GM23338 (cell line): ENCODE results near the gene MAGEA9B. TPM values are rescaled to one million over a fixed set of nuclear protein-coding genes. Genes with fewer than 3 reads are reported as not detected.

ENCODE experiments used
- ATAC-seq: fragments of 200-7000 bp; cut with Tn5 transposase; 3 replicates; pipeline ENCODE4 v1.9.1; 2020
- DNase-seq: peaks from one replicate; pipeline ENCODE4 v3.0.0-alpha.2; 2015; ENCODE audit warnings: low spot score
- H2AFZ ChIP-seq: fragments of 200-600 bp; sonication (generic); 2 replicates; pipeline ENCODE4 v1.8.0; 2016; ENCODE audit warnings: antibody characterized with exemption, mild to moderate bottlenecking, moderate library complexity
- H3F3A ChIP-seq: fragments of 200-600 bp; sonication (generic); replicated peaks from 2 replicates; pipeline ENCODE4 v1.8.0; 2017; ENCODE audit warnings: antibody characterized with exemption, mixed run types, low read depth
- H3K27ac ChIP-seq: fragments of 200-600 bp; sonication (generic); 2 replicates; pipeline ENCODE4 v1.6.1; 2016; ENCODE audit warnings: low read depth
- H3K27me3 ChIP-seq: fragments of 200-600 bp; sonication (generic); 2 replicates; pipeline ENCODE4 v1.8.0; 2016; ENCODE audit warnings: mild to moderate bottlenecking, mixed run types, moderate library complexity; ENCODE audit not compliant: insufficient read depth
- H3K36me3 ChIP-seq: fragments of 200-600 bp; sonication (generic); 2 replicates; pipeline ENCODE4 v1.8.0; 2016; ENCODE audit warnings: mild to moderate bottlenecking; ENCODE audit not compliant: insufficient read depth
- H3K4me1 ChIP-seq: fragments of 200-600 bp; sonication (generic); 2 replicates; pipeline ENCODE4 v1.8.0; 2016; ENCODE audit warnings: mild to moderate bottlenecking, moderate library complexity; ENCODE audit not compliant: insufficient read depth
- H3K4me2 ChIP-seq: fragments of 200-600 bp; sonication (generic); 2 replicates; pipeline ENCODE4 v1.7.1; 2017; ENCODE audit warnings: mixed run types
- H3K4me3 ChIP-seq: fragments of 200-600 bp; sonication (generic); 2 replicates; pipeline ENCODE4 v1.6.1; 2016; ENCODE audit warnings: mixed run types
- H3K79me2 ChIP-seq: fragments of 200-600 bp; sonication (generic); replicated peaks from 2 replicates; pipeline ENCODE4 v1.8.0; 2017; ENCODE audit warnings: mild to moderate bottlenecking; ENCODE audit not compliant: insufficient read depth
- H3K9me2 ChIP-seq: fragments of 200-600 bp; sonication (generic); 2 replicates; pipeline ENCODE4 v1.8.0; 2017; ENCODE audit not compliant: insufficient read depth
- H4K20me1 ChIP-seq: fragments of 200-600 bp; sonication (generic); replicated peaks from 2 replicates; pipeline ENCODE4 v1.8.0; 2017; ENCODE audit warnings: mild to moderate bottlenecking; ENCODE audit not compliant: insufficient read depth
- H3K27ac Mint-ChIP-seq: 2 replicates; pipeline ENCODE4 v1.8.0; 2020; ENCODE audit warnings: inconsistent platforms, mild to moderate bottlenecking, moderate library complexity, mixed read lengths
- H3K27me3 Mint-ChIP-seq: 3 replicates; pipeline ENCODE4 v1.8.0; 2022; ENCODE audit warnings: low read depth, mild to moderate bottlenecking, moderate library complexity, mixed read lengths, inconsistent platforms; ENCODE audit not compliant: insufficient read depth, poor library complexity
- H3K36me3 Mint-ChIP-seq: 3 replicates; pipeline ENCODE4 v1.8.0; 2021; ENCODE audit warnings: low read depth, mild to moderate bottlenecking, inconsistent platforms, moderate library complexity, mixed read lengths
- H3K4me1 Mint-ChIP-seq: 3 replicates; pipeline ENCODE4 v1.8.0; 2020; ENCODE audit warnings: mild to moderate bottlenecking, inconsistent platforms, mixed read lengths
- H3K4me3 Mint-ChIP-seq: 3 replicates; pipeline ENCODE4 v1.8.0; 2021; ENCODE audit warnings: moderate library complexity, mild to moderate bottlenecking, inconsistent platforms, mixed read lengths
- H3K9me3 Mint-ChIP-seq: 3 replicates; pipeline ENCODE4 v1.8.0; 2020; ENCODE audit warnings: moderate library complexity, mild to moderate bottlenecking, inconsistent platforms, mixed read lengths
- CREB1 ChIP-seq: fragments of 250-450 bp; sonication (Bioruptor Pico); IDR thresholded peaks from 2 replicates; pipeline ENCODE4 v1.5.0; 2020; ENCODE audit warnings: low read depth, mild to moderate bottlenecking, moderate library complexity
- CTCF ChIP-seq, 2 experiments: fragments of 200-600 bp in 1 of 2; sonication (generic) in 1 of 2; conservative IDR thresholded peaks; 2 replicates each; pipeline versions ENCODE4 v1.5.1 to v1.6.1; 2016 to 2017; ENCODE audit warnings: antibody characterized with exemption in 2 of 2, low read depth in 2 of 2, mild to moderate bottlenecking in 2 of 2, moderate library complexity in 1 of 2
- EZH2phosphoT487 ChIP-seq: fragments of 200-600 bp; sonication (generic); IDR thresholded peaks from one replicate; pipeline ENCODE4 v1.8.1; 2018; ENCODE audit warnings: antibody characterized with exemption; ENCODE audit not compliant: unreplicated experiment
- JUNB ChIP-seq: IDR thresholded peaks from one replicate; pipeline ENCODE4 v1.6.1; 2016; ENCODE audit warnings: antibody characterized with exemption; ENCODE audit not compliant: unreplicated experiment
- NANOG ChIP-seq: IDR thresholded peaks from 2 replicates; pipeline ENCODE4 v1.6.1; 2016; ENCODE audit warnings: antibody characterized with exemption, borderline replicate concordance
- POLR2AphosphoS5 ChIP-seq: IDR thresholded peaks from 2 replicates; pipeline ENCODE4 v1.6.1; 2016; ENCODE audit warnings: antibody characterized with exemption, low read depth
- REST ChIP-seq: IDR thresholded peaks from one replicate; pipeline ENCODE4 v1.6.1; 2018; ENCODE audit warnings: antibody characterized with exemption; ENCODE audit not compliant: unreplicated experiment
- STAT1 ChIP-seq: IDR thresholded peaks from one replicate; pipeline ENCODE4 v1.6.1; 2016; ENCODE audit warnings: antibody characterized with exemption; ENCODE audit not compliant: unreplicated experiment
- ZNF114 ChIP-seq: fragments of 250-450 bp; sonication (Bioruptor Pico); IDR thresholded peaks from 2 replicates; pipeline ENCODE4 v1.5.0; 2020; ENCODE audit warnings: mild to moderate bottlenecking, moderate library complexity
- ZNF331 ChIP-seq: fragments of 250-450 bp; sonication (Bioruptor Pico); IDR thresholded peaks from 2 replicates; pipeline ENCODE4 v1.5.0; 2020; ENCODE audit warnings: low read depth, mild to moderate bottlenecking, moderate library complexity
- polyA plus RNA-seq: library from polyadenylated mRNA; unstranded; fragments of >200 nt; fragmentation: Nextera tagmentation; extraction: Ambion mirVana; gene quantifications from 2 replicates; pipeline ENCODE4 v1.2.1, GENCODE V29; 2016
- total RNA-seq: library from RNA; depleted of rRNA; stranded (reverse); fragments of >200 nt; shearing (Covaris generic); gene quantifications from 2 replicates; pipeline ENCODE4 v1.2.3, GENCODE V29; 2014

The MAGEA9B gene
- total and polyA plus RNA-seq, 2 experiments from 2014 or later = 0.52 TPM; not detected in 1

DNA sequence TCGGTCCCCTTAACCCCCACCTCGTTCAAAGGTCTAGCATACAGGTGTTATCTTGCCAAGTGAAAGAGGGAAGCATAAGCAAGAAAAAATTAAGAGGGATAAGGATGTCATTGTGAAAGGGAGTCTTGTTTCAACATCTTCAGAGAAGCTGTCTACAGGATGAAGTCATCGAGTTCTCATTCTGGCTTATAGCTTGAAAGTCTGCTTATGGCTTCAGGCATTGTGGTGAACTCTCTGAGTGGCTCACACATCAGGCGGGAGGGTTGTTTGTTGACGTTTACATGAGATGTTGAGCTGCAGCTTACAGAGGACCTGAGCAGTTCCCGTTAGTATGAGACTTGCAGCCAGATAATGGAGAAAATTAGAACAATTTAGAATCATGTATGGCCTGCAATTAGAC lies 16.6 kb downstream of the MAGEA9B start (continued):
- TF ChIP-seq REST (no peak), POLR2AphosphoS5 (no peak), JUNB (no peak), EZH2phosphoT487 (no peak)

DNA sequence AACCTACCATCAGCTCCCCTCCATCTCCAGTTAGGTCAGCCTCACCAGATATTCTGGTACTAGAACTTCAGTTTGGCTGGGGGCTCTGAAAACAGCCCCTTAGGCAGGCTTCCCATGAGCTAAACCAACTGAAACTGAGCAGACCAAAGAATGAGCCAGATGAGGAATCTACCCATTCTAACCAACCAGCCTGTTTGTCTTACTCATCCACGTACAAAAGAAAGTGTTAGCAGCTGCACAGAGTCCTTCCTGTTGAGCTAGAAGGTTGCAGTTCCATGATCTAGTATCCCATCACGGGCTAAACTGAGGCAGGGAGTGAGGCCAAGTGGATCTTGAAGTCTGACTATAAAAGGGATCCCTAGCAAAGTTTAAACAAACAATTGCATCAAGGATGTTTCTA lies 17.5 kb downstream of the MAGEA9B start:
- Mint-ChIP-seq H3K4me3 (no peak overlapping the region), H3K27ac (no peak overlapping the region), H3K9me3 (no peaks in the 10 kb centered on the region), H3K27me3 (no peaks in the 10 kb centered on the region), H3K4me1 (peaks cover 10% of the 10 kb centered on the region; the same call in 2 of the 3 replicates), H3K36me3 (no peaks in the 10 kb centered on the region)
- H4K20me1 ChIP-seq = no peaks in the 10 kb centered on the region
- no peaks in the 10 kb centered on the region for H3F3A ChIP-seq
- H3K4me3 ChIP-seq = no peak overlapping the region
- H3K36me3 ChIP-seq = no peaks in the 10 kb centered on the region
- ATAC-seq (no peak), DNase-seq (no peak)
- H3K79me2 ChIP-seq = no peaks in the 10 kb centered on the region
- no peak overlapping the region for H3K27ac ChIP-seq
- no peaks in the 10 kb centered on the region for H3K4me1 ChIP-seq
- no peak overlapping the region for H3K4me2 ChIP-seq
- H3K27me3 ChIP-seq = no peaks in the 10 kb centered on the region
- no peak overlapping the region for H2AFZ ChIP-seq
- H3K9me2 ChIP-seq = no peaks in the 10 kb centered on the region
- no peak for TF ChIP-seq ZNF331
- TF ChIP-seq POLR2AphosphoS5 = no peak
- TF ChIP-seq CREB1 (CRISPR knock-in tag) = no peak
- no peak for TF ChIP-seq STAT1
- no peak for TF ChIP-seq NANOG
- no peak for TF ChIP-seq REST
- TF ChIP-seq CTCF (conservative IDR thresholded peaks at IDR 0.05; ENCODE audit: low read depth in 2 of 2) = no peak
- no peak for TF ChIP-seq JUNB
- TF ChIP-seq ZNF114 = no peak
- no peak for TF ChIP-seq EZH2phosphoT487
